HG03159 (cell line): ENCODE measurements around the gene SPRED3.
"Not testable (repeated sequence)": the region's sequence is repeated elsewhere in the genome, so short reads cannot be mapped to it uniquely, and the experiment has no call there.

Experiments used
- ATAC-seq: cut with Tn5 transposase; IDR thresholded peaks from one replicate; pipeline ENCODE4 v1.9.1; 2021; ENCODE audit warnings: mild to moderate bottlenecking, moderate library complexity; ENCODE audit not compliant: unreplicated experiment

SPRED3 gene

GRCh38 chr19:38389957-38390924 is 1.7 kb downstream of the SPRED3 start:
- no peak for ATAC-seq

- ATAC-seq, result no peak
These were observed 3.5 kb downstream of the SPRED3 start for GRCh38 chr19:38391911-38392464.

GRCh38 chr19:38392707-38393308 is 4.3 kb downstream of the SPRED3 start:
- no peak for ATAC-seq

GRCh38 chr19:38394488-38394887 is 6.0 kb downstream of the SPRED3 start:
- no peak for ATAC-seq

- no peak for ATAC-seq
These were observed 7.1 kb downstream of the SPRED3 start for GRCh38 chr19:38395381-38396114.

- ATAC-seq, result no peak
These were observed 10.6 kb downstream of the SPRED3 start for GRCh38 chr19:38399081-38399480.

- no peak for ATAC-seq
These were observed 11.0 kb downstream of the SPRED3 start for GRCh38 chr19:38399537-38399936.

- no peak for ATAC-seq
These were observed 11.9 kb downstream of the SPRED3 start for GRCh38 chr19:38400361-38400760.

- no peak for ATAC-seq
These were observed 12.7 kb downstream of the SPRED3 start for GRCh38 chr19:38401148-38401547.

- ATAC-seq, result no peak
These were observed 14.1 kb downstream of the SPRED3 start for GRCh38 chr19:38402623-38402966.

GRCh38 chr19:38402967-38403674 is 14.6 kb downstream of the SPRED3 start, which contains the start of gene FAM98C:
Gene FAM98C, plus strand, starts transcription at chr19:38403093. Its CDS starts 61 bp downstream, at chr19:38403154.
- peak; percentile 85 for ATAC-seq

GRCh38 chr19:38404858-38405257 is 16.4 kb downstream of the SPRED3 start:
- ATAC-seq, result no peak

GRCh38 chr19:38405276-38405675 is 16.8 kb downstream of the SPRED3 start:
- no peak for ATAC-seq

- no peak for ATAC-seq
These were observed 21.2 kb downstream of the SPRED3 start for GRCh38 chr19:38409631-38410133.

GRCh38 chr19:38410407-38410806 is 21.9 kb downstream of the SPRED3 start:
- ATAC-seq, result not testable (repeated sequence)

- ATAC-seq, result no peak
These were observed 22.7 kb downstream of the SPRED3 start for GRCh38 chr19:38411041-38411712.

- ATAC-seq, result not testable (repeated sequence)
These were observed 23.4 kb downstream of the SPRED3 start for GRCh38 chr19:38411898-38412297.

- no peak for ATAC-seq
These were observed 24.0 kb downstream of the SPRED3 start for GRCh38 chr19:38412491-38412890.

- ATAC-seq, result no peak
These were observed 24.5 kb downstream of the SPRED3 start for GRCh38 chr19:38412961-38413360.

GRCh38 chr19:38413416-38413815 is 24.9 kb downstream of the SPRED3 start:
- no peak for ATAC-seq
